Thoracic aorta (tissue), 2 donors: ENCODE measurements around the gene SLC16A12. TPM values are rescaled to one million over a fixed set of nuclear protein-coding genes. Genes with fewer than 3 reads are reported as not detected.

Experiments
- ATAC-seq: fragments of 150-250 bp; one replicate; pipeline ENCODE4 v1.8.0; 2017; ENCODE audit warnings: low read depth; ENCODE audit not compliant: insufficient number of reproducible peaks, low FRiP score
- DNase-seq: peaks from one replicate; pipeline ENCODE4 v3.0.0-alpha.2; 2020; ENCODE audit warnings: low spot score
- H3K27ac ChIP-seq, 2 donors: fragments of 200-600 bp; sonication (generic); 1 replicate in 1 of 2; 2 replicates in 1 of 2; pipeline ENCODE4 v1.5.1; 2016; ENCODE audit warnings: mild to moderate bottlenecking in 2 of 2, moderate library complexity in 2 of 2
- H3K27me3 ChIP-seq: fragments of 200-600 bp; sonication (generic); replicated peaks from 2 replicates; pipeline ENCODE4 v1.6.0; 2016; ENCODE audit warnings: mild to moderate bottlenecking; ENCODE audit not compliant: insufficient read depth
- H3K36me3 ChIP-seq: fragments of 200-600 bp; sonication (generic); one replicate; pipeline ENCODE4 v1.5.1; 2016
- H3K4me1 ChIP-seq, 2 donors: fragments of 200-600 bp; sonication (generic); 1 replicate in 1 of 2; 2 replicates in 1 of 2; pipeline versions ENCODE4 v1.5.1 to v1.6.0; 2016; ENCODE audit warnings: low read depth in 2 of 2, mild to moderate bottlenecking in 1 of 2; ENCODE audit not compliant: control insufficient read depth in 1 of 2
- H3K4me3 ChIP-seq: fragments of 200-600 bp; sonication (generic); 2 replicates; pipeline ENCODE4 v1.5.1; 2016; ENCODE audit warnings: mild to moderate bottlenecking
- H3K9me3 ChIP-seq: fragments of 200-600 bp; sonication (generic); 2 replicates; pipeline ENCODE4 v1.5.1; 2016
- total RNA-seq, 2 donors: library from RNA; depleted of rRNA; stranded (reverse); fragments of >200 nt; gene quantifications; one replicate each; pipeline versions ENCODE4 v1.1.0 to v1.2.3, GENCODE V29; 2016
- TF ChIP-seq, protein P1 (sequence below): fragments of 200-600 bp; sonication (generic); IDR thresholded peaks from one replicate; pipeline ENCODE4 v1.5.1; 2019; ENCODE audit warnings: antibody characterized with exemption

Gene SLC16A12
- total RNA-seq, 2 donors from 2014 or later = 1.2 to 1.5 TPM

DNA sequence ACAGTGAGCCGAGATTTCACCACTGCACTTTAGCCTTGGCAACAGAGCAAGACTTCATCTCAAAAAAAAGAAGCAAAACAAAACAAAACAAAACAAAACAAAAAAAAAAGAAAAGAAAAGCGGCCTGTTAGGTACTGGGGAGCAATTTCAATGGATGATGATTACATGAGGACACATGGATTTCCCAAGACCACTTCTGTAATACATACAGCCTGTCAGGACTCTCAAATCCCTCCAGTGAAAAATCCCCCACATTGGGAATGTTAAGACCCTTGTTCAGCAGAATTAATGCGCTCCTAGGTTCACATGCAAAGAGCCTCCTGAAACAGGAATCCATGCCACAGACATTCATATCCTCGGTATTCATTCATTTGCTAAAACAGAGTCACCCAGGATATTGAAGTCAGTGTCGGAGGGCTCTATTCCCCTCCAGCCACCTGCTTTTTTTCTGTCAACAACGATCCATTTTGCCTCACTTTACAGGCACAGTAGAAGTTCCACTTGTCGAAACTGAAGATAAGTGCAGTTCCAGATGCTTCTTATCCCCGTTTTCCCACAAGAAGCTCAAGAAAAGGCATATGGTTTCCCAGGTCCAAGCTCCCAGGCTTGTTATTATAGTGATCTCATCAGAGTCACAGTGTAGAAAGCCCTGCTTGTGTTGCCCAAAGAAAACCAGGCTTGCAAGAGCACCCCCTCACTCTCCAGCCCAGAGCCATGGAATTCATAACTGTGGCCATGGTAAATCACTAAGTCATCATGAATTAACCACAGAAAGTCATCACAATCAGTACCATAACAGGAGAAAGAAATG lies 20.2 kb downstream of the SLC16A12 start:
- Histone ChIP-seq H3K27me3 (no peaks in the 10 kb centered on the region), H3K4me3 (peak overlapping the region; percentile 59), H3K36me3 (no peaks in the 10 kb centered on the region), H3K27ac (peak overlapping the region; percentile 55 to 74), H3K9me3 (no peaks in the 10 kb centered on the region), H3K4me1 (peaks cover 18 to 47% of the 10 kb centered on the region in 2 donors)
- TF ChIP-seq, protein P1, sequence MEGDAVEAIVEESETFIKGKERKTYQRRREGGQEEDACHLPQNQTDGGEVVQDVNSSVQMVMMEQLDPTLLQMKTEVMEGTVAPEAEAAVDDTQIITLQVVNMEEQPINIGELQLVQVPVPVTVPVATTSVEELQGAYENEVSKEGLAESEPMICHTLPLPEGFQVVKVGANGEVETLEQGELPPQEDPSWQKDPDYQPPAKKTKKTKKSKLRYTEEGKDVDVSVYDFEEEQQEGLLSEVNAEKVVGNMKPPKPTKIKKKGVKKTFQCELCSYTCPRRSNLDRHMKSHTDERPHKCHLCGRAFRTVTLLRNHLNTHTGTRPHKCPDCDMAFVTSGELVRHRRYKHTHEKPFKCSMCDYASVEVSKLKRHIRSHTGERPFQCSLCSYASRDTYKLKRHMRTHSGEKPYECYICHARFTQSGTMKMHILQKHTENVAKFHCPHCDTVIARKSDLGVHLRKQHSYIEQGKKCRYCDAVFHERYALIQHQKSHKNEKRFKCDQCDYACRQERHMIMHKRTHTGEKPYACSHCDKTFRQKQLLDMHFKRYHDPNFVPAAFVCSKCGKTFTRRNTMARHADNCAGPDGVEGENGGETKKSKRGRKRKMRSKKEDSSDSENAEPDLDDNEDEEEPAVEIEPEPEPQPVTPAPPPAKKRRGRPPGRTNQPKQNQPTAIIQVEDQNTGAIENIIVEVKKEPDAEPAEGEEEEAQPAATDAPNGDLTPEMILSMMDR = no peak
- DNase-seq (no peak), ATAC-seq (peak; percentile 95)

DNA sequence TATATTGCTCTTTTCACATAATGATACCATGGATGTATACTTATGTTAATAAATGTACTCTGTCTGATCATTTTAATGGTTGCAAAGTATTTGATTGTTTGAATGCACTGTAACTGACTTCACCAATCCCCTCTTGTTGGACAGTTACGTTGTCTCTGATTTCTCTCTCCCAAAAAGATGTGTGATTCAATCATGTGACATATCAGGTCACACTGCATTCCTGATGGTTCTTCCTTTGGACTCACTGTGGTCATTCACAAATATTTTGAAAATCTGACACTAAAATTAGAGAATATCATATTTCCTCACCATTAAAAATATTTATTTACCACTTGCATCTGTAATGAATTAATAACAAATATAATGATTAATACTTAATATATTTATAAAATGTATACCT lies 22.2 kb downstream of the SLC16A12 start:
- TF ChIP-seq, protein P1 = no peak
- ATAC-seq (no peak), DNase-seq (no peak)
- Histone ChIP-seq H3K27me3 (no peaks in the 10 kb centered on the region), H3K36me3 (no peaks in the 10 kb centered on the region), H3K9me3 (no peaks in the 10 kb centered on the region), H3K4me3 (no peak overlapping the region), H3K4me1 (peaks cover 14 to 36% of the 10 kb centered on the region in 2 donors), H3K27ac (no peak overlapping the region)

DNA sequence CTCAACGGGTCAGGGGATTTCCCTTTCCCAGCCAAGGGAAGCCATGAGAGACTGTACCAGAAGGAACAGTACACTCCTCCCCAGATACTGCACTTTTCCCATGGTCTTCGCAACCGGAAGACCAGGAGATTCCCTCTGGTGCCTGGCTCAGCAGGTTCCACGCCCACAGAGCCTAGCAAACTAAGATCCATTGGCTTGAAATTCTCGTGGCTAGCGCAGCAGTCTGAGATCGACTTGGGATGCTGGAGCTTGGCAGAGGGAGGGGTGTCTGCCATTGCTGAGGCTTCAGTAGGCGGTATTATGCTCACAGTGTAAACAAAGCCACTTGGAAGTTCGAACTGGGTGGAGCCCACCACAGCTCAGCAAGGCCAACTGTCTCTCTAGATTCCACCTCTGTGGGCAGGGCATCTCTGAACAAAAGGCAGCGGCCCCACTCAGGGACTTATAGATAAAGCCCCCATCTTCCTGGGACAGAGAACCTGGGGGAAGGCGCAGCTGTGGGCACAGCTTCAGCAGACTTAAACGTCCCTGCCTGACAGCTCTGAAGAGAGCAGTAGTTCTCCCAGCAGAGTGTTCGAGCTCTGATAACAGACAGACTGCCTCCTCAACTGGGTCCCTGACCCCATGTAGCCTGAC lies 29.6 kb downstream of the SLC16A12 start:
- Histone ChIP-seq H3K27ac (no peak overlapping the region), H3K27me3 (no peaks in the 10 kb centered on the region), H3K9me3 (no peaks in the 10 kb centered on the region), H3K4me1 (no peaks in the 10 kb centered on the region), H3K4me3 (no peak overlapping the region), H3K36me3 (no peaks in the 10 kb centered on the region)
- ATAC-seq (no peak), DNase-seq (no peak)
- TF ChIP-seq, protein P1 = no peak

DNA sequence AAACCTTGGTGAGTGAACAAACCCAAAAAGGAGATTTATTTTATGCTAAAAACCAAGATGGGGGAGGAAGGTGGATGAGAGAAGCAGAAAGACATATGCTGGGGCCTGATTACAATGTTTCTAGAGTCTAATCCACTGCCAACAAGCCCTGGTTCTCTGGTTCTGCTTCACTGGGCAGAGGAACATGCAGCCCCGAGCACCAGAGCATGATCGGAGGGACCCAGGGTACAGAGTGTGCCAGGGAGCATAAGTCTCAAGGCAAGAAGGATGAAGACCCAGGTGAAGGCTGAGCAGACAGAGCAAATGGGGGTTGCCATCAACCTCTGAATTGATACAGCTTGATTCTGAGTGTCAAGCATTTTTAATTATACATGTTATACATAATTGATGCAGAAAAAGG lies 30.7 kb downstream of the SLC16A12 start:
- ATAC-seq (no peak), DNase-seq (no peak)
- Histone ChIP-seq H3K36me3 (no peaks in the 10 kb centered on the region), H3K4me3 (no peak overlapping the region), H3K4me1 (no peaks in the 10 kb centered on the region), H3K27me3 (no peaks in the 10 kb centered on the region), H3K27ac (no peak overlapping the region), H3K9me3 (no peaks in the 10 kb centered on the region)
- TF ChIP-seq, protein P1 = no peak

DNA sequence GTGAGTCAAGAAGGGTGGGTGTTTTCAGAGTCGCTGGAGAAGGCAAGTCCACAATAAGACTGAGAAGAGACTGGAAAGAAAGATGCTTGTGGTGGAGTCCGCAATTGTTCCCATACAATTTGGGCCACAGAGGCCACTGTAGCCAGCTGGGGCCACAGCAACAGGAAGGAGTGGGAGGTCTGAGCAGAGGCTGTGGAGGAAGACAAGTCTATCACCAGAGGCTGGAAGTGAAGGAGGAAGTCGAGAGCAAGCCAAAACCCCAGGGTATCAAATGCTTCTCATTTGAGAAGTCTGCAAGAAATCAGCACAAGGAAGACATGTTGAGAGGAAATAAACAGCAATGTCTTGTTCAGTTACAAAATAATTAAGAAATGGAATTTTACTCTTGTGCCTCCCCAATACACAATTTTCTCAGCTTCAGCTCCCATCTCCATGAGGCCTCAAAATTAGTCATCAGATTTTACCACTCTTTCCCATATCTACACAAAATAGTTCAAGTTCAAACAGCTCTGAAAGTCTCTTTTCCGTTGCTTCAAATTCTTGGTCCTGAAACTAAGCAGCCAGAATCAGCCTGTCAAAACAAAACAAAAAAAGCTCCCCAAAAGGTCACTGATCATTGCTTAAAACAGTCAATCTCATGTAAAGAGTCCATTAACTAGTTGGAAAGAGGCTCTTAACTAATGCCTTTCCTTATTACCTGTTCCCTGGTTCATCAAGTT lies 31.6 kb downstream of the SLC16A12 start:
- no peaks in the 10 kb centered on the region for H3K4me1 ChIP-seq
- no peak overlapping the region for H3K27ac ChIP-seq
- TF ChIP-seq, protein P1 = no peak
- no peaks in the 10 kb centered on the region for H3K36me3 ChIP-seq
- H3K4me3 ChIP-seq = no peak overlapping the region
- DNase-seq (no peak), ATAC-seq (no peak)
- no peaks in the 10 kb centered on the region for H3K27me3 ChIP-seq
- no peaks in the 10 kb centered on the region for H3K9me3 ChIP-seq
